GM10847 (cell line): Measurements from ENCODE around the gene NUAK1.

Source experiments
- POLR2A ChIP-seq: IDR thresholded peaks from 2 replicates; pipeline ENCODE4 v1.6.1; 2011; ENCODE audit not compliant: insufficient read length; ENCODE audit errors: extremely low read depth

Gene NUAK1

DNA sequence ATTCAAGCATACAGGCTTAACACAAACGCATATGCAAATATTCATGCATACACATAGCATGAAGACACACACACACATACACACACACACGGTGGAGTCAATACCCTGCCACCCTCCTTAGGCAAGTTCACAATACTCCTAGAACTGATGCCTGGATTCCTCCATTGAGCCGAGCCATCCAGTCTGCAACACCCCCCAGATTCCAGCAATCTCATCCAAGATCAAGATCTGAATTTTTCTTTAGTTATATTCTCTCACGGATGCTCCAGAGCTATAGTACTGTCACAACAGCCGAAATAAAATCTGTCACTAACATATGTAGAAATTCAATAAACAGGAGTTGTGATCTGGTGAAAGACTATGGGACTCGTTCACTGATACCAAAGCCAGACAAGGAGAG lies 110.8 kb downstream of the NUAK1 start:
- TF ChIP-seq POLR2A = no peak

DNA sequence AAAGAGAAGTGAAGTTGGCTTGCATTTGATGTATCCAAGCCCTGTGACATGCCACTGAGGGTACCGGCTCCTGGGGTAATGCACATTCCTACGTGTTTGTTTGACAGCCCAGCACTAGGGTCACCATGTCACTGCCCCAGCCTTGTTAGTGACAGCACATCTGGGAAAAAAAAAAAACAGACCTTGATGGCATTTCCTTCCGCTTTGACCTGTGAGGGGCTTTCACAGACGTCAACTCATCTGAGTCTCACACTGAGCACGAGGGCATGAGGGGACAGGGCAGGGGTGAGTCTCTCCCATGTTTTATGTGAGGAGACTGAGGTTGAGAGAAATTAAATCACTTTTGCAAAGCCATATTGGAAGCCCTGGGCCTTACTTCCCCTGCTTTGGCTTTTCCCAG lies 111.5 kb downstream of the NUAK1 start:
- no peak for TF ChIP-seq POLR2A

DNA sequence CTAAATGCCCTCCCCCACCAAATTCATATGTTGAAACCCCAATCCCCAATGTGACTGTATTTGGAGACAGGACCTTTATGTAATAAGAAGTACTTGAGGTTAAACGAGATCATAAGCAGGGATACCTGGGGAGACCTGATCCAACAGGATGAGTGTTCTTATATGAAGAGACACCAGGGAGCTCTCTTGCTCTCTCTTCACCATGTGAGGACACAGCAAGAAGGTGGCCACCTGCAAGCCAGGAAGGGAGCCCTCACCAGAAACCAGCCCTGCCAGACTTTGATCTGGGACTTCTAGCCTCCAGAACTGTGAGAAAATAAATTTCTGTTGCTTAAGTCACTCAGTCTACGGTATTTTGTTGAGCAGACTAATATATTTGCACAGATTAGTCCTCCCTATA lies 113.6 kb downstream of the NUAK1 start:
- TF ChIP-seq POLR2A = no peak

DNA sequence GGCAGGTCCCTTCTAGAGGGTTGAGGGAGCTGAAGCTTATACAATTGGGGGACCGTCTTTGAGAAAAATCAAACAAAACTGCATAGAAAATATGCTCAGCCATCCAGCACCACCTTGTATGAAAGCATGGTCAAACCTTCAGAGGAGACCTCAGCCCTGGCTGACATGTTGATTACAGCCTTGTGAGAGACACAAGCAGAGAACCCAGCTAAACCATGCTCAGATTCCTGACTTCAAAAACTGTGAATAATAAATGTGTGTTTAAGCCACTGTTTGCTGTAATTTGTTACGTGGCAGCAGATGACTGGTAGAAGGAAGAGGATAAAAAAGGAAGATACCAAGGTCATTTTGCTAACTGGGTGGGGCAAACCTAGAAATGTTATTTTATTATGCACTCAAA lies 115.7 kb downstream of the NUAK1 start:
- TF ChIP-seq POLR2A = no peak

DNA sequence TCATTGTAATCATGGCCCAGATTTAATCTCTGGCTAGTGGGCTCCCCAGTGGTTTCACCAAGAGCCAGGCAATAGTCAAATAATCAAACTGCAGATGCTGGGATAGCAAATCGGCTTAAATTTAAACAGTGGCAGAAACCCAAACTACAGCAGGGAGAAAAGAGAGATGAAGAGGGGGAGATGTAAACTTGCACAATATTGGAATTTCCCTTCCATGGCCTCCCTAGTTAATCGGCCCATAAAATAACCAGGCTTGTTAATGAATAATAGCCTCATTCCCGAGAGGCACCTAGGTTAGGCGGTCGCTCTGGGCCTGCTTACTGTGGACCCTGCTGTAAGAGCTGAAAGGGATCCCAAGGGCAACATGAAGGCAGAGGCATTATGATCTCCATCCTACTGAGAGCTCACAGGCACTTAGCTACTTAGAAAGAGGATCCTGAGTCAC lies 116.2 kb downstream of the NUAK1 start:
- no peak for TF ChIP-seq POLR2A

DNA sequence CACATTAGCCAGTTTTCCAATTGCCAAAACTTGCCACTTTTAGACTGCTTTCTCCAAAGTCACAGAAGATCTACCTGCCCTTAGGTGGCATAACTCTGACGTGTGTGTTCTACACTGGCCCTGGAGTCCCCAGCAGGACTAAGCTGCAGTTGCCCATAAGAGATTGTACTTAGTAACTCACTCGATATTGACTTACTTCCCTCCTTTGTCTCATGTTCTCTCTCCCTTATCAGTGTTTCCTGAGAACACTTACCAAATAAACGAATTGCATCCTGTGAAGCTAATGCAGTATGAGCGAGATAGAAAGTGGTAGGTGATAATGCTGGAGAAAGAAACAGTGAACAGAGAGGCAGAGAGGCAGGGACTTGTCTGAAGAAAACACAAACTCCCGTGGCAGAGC lies 117.2 kb downstream of the NUAK1 start:
- no peak for TF ChIP-seq POLR2A

DNA sequence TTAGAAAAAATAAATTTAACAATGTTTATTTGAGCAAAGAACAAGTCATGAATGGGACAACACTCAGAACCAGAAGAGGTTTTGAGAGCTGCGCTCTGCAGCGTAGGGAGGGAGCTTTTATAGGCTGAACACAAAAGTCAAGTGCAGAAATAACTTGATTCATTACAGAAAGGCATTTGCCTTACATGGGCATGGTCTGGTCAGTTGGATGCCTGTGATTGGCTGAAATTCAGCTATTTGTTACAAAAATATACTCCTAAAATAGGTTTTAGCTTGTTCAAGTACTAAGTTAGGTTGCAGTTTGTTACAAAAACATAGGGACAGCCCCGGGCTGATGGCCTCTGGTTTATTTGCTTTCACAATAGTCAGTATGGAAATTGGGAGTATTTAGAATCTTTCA lies 118.0 kb downstream of the NUAK1 start:
- TF ChIP-seq POLR2A = no peak

DNA sequence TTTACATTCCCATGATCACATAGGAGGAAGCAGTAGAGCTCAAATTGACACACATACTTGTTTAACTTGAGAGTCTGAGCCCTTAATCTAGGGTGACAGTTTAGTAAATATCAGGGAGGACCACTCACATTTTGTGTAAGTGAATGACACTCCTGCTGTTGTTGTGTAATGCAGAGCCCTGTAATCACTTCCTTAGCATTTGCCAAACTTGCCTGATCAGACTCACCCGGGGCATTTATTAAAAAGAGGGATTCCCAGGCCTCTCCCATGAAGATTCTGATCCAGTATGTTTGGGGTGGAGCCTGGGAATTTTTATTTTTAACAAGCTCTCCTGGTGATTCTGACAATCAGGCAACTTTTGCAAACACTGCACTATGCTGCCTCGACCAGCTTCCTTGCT lies 119.6 kb downstream of the NUAK1 start:
- TF ChIP-seq POLR2A = no peak

DNA sequence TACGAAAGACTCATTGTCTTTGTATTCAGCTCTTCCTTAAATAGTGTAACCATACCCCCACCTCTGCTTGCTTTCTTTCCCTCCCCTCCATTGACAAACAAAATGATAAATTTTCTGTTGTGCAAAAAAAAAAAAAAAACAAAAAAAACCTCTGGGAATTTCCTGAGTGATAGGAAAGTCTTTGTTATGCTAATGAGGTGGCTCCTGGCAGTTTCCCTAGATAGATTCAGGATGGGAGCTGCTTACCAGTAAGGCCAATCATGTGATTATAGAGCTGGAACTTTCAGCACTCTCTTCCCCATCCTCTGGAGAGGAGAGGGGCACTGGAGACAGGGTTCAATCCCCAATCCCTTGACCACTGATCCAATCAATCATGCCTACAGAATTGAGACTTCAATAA lies 120.5 kb downstream of the NUAK1 start:
- no peak for TF ChIP-seq POLR2A

DNA sequence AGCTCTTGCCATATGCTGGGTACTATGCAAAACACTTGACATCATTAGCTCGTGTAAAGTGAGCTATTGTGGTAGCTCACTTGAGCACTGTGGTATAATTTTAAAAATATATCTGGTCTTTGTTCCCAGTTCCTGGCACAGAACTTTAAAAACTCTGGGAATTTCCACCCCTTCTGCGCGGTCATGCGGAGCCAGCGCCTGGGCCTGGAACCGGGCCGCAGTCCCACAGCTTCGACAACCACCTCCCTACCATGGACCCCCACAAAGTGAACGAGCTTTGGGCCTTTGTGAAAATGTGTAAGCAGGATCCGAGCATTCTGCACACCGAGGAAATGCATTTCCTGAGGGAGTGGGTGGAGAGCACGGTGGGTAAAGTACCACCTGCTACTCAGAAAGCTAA lies 123.1 kb downstream of the NUAK1 start:
- no peak for TF ChIP-seq POLR2A

DNA sequence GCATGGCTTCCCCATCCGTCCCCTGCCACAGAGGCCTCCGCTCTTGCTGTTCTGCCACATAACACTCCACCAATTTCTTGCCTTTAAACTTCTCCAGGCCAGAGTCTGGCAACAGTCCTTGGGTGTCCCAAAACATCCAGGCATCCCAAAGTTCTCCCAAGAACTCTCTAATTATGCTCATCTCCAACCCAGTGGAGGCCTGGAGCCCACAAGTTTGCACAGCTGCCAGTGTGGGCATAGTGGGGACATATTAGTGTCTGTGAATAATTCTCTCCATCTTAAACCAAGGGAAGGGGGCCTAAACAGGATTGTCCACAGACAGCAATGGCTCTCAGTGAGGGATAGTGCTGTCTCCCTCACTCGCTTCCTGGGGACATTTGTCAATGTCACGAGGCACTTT lies 124.8 kb downstream of the NUAK1 start:
- no peak for TF ChIP-seq POLR2A
